ENCODE measurements around the gene ITIH3. TPM values are rescaled to one million over a fixed set of nuclear protein-coding genes. Genes with fewer than 3 reads are reported as not detected.

The ITIH3 gene
- polyA plus RNA-seq, 2 donors, result 0.88 to 1.1 TPM

DNA sequence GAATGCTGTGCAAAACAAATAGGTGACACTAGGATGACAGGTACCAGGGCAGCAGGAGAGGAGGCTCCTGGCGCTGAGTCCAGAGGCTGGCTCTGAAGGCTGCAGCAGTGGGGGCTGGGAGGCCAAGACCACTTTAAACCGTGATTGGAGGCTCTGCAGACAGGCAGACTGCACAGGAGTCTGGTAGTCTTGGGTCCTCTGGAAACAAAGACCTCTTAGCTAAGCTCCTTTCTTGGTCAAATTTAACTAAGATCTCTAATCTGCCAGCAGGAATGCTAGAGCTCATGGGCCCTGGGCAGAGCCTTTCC is 44.6 kb downstream of the ITIH3 start:
- Histone ChIP-seq H3K4me1 (ENCODE audit: control insufficient read depth in 2 of 2, insufficient read depth in 2 of 2, low read length in 1 of 2) (peaks cover 2 to 7% of the 10 kb centered on the region in 2 donors), H3K4me3 (ENCODE audit: low read depth in 1 of 2, low read length in 2 of 2) (no peak overlapping the region), H3K9me3 (ENCODE audit: control insufficient read depth in 2 of 2, insufficient read depth in 1 of 2, low read depth in 1 of 2, low read length in 1 of 2) (no peaks in the 10 kb centered on the region), H3K27me3 (ENCODE audit: control insufficient read depth in 1 of 2, insufficient read depth in 2 of 2, low read length in 2 of 2) (no peaks in the 10 kb centered on the region), H3K27ac (ENCODE audit: low read depth in 2 of 2, low read length in 1 of 2) (no peak overlapping the region), H3K36me3 (ENCODE audit: control insufficient read depth in 2 of 2, insufficient read depth in 2 of 2, low read length in 1 of 2) (peaks cover 9 to 19% of the 10 kb centered on the region in 2 donors)
- 82 to 88% methylated on average over 2 of the region's 2 CpGs for WGBS, 2 donors

DNA sequence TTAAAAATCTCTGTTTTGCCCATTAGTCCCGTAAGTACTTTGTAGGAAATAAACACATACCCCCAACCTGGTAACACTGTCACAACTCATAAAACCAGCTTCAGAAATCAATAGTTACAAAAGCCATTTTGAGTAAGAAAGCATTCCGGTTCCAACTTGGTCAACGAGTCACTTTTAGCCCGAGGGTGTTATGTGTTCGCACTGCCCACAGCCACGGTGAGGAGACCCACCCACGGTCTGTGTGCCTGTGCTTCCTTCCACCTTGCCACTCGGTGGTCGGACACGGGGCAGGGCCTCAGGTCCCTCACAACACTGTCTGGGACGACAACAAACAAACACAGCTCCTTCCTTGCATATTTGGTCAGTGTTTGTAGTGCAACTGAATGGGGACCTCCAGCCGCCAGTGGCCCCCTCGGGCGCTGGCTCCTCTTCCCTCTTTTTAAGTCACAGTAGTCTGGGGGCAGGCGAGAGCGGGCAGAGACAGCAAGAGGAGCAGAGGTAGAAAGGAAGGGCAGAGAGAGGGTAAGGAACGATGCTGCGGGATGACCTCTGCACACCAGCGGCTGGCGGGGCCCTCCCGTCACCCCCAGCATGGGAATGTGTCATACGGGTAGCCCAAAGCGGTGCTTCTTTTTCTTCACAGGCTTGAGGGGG is 45.4 kb downstream of the ITIH3 start:
- H3K4me3 ChIP-seq (ENCODE audit: low read depth in 1 of 2, low read length in 2 of 2), result no peak overlapping the region
- H3K4me1 ChIP-seq (ENCODE audit: control insufficient read depth in 2 of 2, insufficient read depth in 2 of 2, low read length in 1 of 2), result peaks cover 2 to 7% of the 10 kb centered on the region in 2 donors
- H3K27ac ChIP-seq (ENCODE audit: low read depth in 2 of 2, low read length in 1 of 2), result no peak overlapping the region
- H3K9me3 ChIP-seq (ENCODE audit: control insufficient read depth in 2 of 2, insufficient read depth in 1 of 2, low read depth in 1 of 2, low read length in 1 of 2), result no peaks in the 10 kb centered on the region
- H3K27me3 ChIP-seq (ENCODE audit: control insufficient read depth in 1 of 2, insufficient read depth in 2 of 2, low read length in 2 of 2), result no peaks in the 10 kb centered on the region
- peaks cover 9 to 19% of the 10 kb centered on the region in 2 donors for H3K36me3 ChIP-seq (ENCODE audit: control insufficient read depth in 2 of 2, insufficient read depth in 2 of 2, low read length in 1 of 2)
- 86 to 88% methylated on average over 19 to 23 of the region's 23 CpGs for WGBS, 2 donors

DNA sequence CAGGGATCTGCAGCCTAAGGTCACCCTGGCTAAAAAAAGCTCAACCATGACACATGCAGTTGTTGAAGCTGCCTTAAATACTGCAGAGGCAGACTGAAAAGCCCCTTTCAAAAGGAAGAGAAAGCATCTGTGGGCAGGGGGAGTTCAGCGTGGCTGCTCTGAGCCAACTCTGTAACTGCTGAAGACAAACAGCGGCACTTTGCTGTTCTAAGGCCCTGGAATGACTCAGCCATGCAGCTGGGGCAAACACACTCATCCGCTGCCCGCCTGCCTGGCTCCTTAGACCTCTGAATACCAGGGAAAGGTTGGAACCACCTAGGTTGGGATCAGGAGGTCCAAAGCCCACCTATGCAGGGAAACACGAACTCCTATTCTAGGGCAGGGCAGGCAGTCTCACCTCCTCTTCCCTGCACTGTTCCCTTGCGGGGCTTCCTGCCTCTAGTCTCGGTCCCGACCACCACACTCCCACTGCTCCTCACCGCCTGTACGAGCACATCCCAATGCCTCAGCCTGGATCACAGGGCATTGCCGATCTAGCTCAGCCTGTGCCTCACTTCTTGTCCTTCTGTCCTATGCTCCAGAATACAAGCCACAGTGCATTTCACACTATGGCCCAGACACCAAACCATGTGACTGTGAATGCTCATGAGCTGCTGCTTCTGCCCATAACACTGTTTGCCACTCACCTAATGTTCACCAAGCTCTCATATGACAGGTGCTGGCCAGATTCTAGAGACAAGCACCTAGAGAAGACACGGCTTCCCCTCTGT is 46.8 kb downstream of the ITIH3 start:
- no peaks in the 10 kb centered on the region for H3K27me3 ChIP-seq (ENCODE audit: control insufficient read depth in 1 of 2, insufficient read depth in 2 of 2, low read length in 2 of 2)
- WGBS, 2 donors, result 92 to 96% methylated on average over 12 of the region's 12 CpGs
- peaks cover 2 to 4% of the 10 kb centered on the region in 2 donors for H3K4me1 ChIP-seq (ENCODE audit: control insufficient read depth in 2 of 2, insufficient read depth in 2 of 2, low read length in 1 of 2)
- H3K9me3 ChIP-seq (ENCODE audit: control insufficient read depth in 2 of 2, insufficient read depth in 1 of 2, low read depth in 1 of 2, low read length in 1 of 2), result no peaks in the 10 kb centered on the region
- H3K4me3 ChIP-seq (ENCODE audit: low read depth in 1 of 2, low read length in 2 of 2), result no peak overlapping the region
- H3K27ac ChIP-seq (ENCODE audit: low read depth in 2 of 2, low read length in 1 of 2), result no peak overlapping the region
- H3K36me3 ChIP-seq (ENCODE audit: control insufficient read depth in 2 of 2, insufficient read depth in 2 of 2, low read length in 1 of 2), result peaks cover 6 to 17% of the 10 kb centered on the region in 2 donors

DNA sequence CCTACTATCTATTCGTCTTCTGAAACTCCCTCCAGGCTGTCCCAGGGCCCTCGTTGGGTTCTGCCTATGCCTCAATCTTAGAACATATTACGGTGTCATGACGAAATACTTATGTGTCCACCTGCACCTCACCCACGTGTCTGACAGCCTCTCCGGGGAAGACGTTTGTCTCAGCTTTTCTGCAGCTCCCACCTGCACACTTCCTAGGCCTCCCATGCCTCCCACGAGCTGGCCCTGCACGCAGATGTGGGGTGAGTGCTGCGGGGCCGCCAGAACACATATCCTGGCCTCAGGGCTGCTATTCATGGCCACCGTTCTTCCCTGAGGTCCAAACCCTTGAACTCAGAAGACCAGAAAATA is 47.4 kb downstream of the ITIH3 start:
- peaks cover 6 to 17% of the 10 kb centered on the region in 2 donors for H3K36me3 ChIP-seq (ENCODE audit: control insufficient read depth in 2 of 2, insufficient read depth in 2 of 2, low read length in 1 of 2)
- H3K9me3 ChIP-seq (ENCODE audit: control insufficient read depth in 2 of 2, insufficient read depth in 1 of 2, low read depth in 1 of 2, low read length in 1 of 2), result no peaks in the 10 kb centered on the region
- WGBS, 2 donors, result 78 to 82% methylated on average over 12 of the region's 12 CpGs
- no peak overlapping the region for H3K4me3 ChIP-seq (ENCODE audit: low read depth in 1 of 2, low read length in 2 of 2)
- H3K27me3 ChIP-seq (ENCODE audit: control insufficient read depth in 1 of 2, insufficient read depth in 2 of 2, low read length in 2 of 2), result no peaks in the 10 kb centered on the region
- no peak overlapping the region for H3K27ac ChIP-seq (ENCODE audit: low read depth in 2 of 2, low read length in 1 of 2)
- H3K4me1 ChIP-seq (ENCODE audit: control insufficient read depth in 2 of 2, insufficient read depth in 2 of 2, low read length in 1 of 2), result peaks cover 2 to 4% of the 10 kb centered on the region in 2 donors

DNA sequence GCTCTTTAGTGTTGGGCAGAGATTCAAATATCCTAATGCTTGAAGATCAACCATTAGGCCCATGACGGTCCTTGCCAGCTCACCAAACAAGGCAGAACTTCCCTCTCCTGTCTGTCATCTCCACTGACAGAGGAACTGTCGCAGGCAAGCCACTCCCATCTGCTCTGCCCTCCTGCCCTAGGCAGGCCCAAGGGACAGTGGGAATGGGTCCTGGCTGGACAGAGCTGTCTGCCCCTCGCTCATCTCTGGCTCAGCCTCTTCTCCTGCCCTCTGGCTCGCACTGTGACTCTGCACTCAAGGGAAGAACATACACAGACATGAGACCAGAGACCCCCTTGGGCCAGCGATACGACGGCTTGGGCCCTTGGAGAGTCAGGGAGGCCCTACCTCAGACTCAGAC is 47.8 kb downstream of the ITIH3 start:
- 67 to 69% methylated on average over 7 of the region's 7 CpGs for WGBS, 2 donors
- H3K9me3 ChIP-seq (ENCODE audit: control insufficient read depth in 2 of 2, insufficient read depth in 1 of 2, low read depth in 1 of 2, low read length in 1 of 2), result no peaks in the 10 kb centered on the region
- peaks cover 2 to 4% of the 10 kb centered on the region in 2 donors for H3K4me1 ChIP-seq (ENCODE audit: control insufficient read depth in 2 of 2, insufficient read depth in 2 of 2, low read length in 1 of 2)
- H3K27me3 ChIP-seq (ENCODE audit: control insufficient read depth in 1 of 2, insufficient read depth in 2 of 2, low read length in 2 of 2), result no peaks in the 10 kb centered on the region
- H3K27ac ChIP-seq (ENCODE audit: low read depth in 2 of 2, low read length in 1 of 2), result no peak overlapping the region
- H3K36me3 ChIP-seq (ENCODE audit: control insufficient read depth in 2 of 2, insufficient read depth in 2 of 2, low read length in 1 of 2), result peaks cover 6 to 17% of the 10 kb centered on the region in 2 donors
- no peak overlapping the region for H3K4me3 ChIP-seq (ENCODE audit: low read depth in 1 of 2, low read length in 2 of 2)

DNA sequence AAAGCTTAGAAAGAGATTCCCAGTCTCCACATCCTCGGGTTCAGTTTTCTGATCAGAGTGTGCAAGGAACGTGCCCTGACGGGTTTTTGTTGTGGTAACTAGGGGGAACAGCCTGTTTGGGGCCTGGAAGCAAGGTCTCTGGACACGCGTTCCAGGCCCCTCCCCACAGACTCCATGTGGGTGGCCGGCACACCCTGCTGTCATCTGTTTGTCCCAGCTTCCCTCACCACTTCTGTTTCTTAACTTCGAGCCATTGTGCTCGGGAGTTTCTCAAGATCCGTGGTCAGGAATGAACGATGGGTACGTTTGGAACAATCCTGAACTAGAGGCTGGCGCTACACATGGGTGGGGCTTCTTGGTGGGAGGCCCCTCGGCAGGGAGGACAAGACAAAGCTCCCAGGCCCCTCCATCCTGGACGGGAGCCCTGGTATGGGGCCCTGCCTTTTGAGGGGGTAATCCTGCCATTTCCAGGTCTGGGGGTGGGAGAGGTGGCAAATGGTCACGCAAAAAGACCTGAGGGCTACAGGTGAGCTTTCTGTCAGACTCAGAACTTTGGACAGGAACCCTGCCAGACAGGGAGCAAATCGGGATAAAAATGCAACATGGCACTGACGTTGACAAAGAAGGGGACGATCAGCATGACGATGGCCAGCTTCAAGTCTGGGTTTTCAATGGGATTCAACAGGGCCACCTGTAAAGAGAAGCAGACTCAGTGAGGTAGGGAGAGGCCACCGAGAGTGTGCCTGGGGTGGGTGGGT is 48.7 kb downstream of the ITIH3 start:
- Histone ChIP-seq H3K27ac (ENCODE audit: low read depth in 2 of 2, low read length in 1 of 2) (peak overlapping the region; percentile 12 to 60), H3K27me3 (ENCODE audit: control insufficient read depth in 1 of 2, insufficient read depth in 2 of 2, low read length in 2 of 2) (no peaks in the 10 kb centered on the region), H3K4me1 (ENCODE audit: control insufficient read depth in 2 of 2, insufficient read depth in 2 of 2, low read length in 1 of 2) (peaks cover 2 to 4% of the 10 kb centered on the region in 2 donors), H3K9me3 (ENCODE audit: control insufficient read depth in 2 of 2, insufficient read depth in 1 of 2, low read depth in 1 of 2, low read length in 1 of 2) (no peaks in the 10 kb centered on the region), H3K36me3 (ENCODE audit: control insufficient read depth in 2 of 2, insufficient read depth in 2 of 2, low read length in 1 of 2) (peaks cover 6 to 21% of the 10 kb centered on the region in 2 donors), H3K4me3 (ENCODE audit: low read depth in 1 of 2, low read length in 2 of 2) (no peak overlapping the region)
- 53 to 71% methylated on average over 20 of the region's 20 CpGs for WGBS, 2 donors

DNA sequence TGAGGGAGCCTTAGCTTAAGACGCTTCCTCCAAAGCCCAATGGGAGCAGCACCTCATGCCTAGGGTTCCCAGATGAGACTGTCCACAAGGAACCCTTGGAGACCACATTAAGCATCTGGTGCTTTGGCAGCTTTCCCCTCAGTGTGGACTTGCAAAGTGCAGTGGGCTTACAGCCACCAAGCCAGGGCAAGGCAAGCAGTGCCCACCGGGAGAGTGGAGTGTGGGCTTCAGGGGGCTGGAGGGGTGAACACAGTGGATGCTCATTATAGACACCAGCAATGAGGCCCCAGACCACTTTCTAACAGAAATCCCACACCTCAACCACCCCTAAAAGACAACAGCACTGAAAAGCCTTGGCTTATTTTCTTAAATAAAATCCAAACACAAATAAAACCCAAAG is 49.3 kb downstream of the ITIH3 start:
- peaks cover 6 to 22% of the 10 kb centered on the region in 2 donors for H3K36me3 ChIP-seq (ENCODE audit: control insufficient read depth in 2 of 2, insufficient read depth in 2 of 2, low read length in 1 of 2)
- no peaks in the 10 kb centered on the region for H3K27me3 ChIP-seq (ENCODE audit: control insufficient read depth in 1 of 2, insufficient read depth in 2 of 2, low read length in 2 of 2)
- peak overlapping the region; percentile 5 to 60 for H3K27ac ChIP-seq (ENCODE audit: low read depth in 2 of 2, low read length in 1 of 2)
- H3K4me3 ChIP-seq (ENCODE audit: low read depth in 1 of 2, low read length in 2 of 2), result no peak overlapping the region
- no peaks in the 10 kb centered on the region for H3K9me3 ChIP-seq (ENCODE audit: control insufficient read depth in 2 of 2, insufficient read depth in 1 of 2, low read depth in 1 of 2, low read length in 1 of 2)
- H3K4me1 ChIP-seq (ENCODE audit: control insufficient read depth in 2 of 2, insufficient read depth in 2 of 2, low read length in 1 of 2), result peaks cover 0 to 4% of the 10 kb centered on the region in 2 donors
- WGBS, 2 donors, result 85 to 94% methylated on average over 2 of the region's 2 CpGs

DNA sequence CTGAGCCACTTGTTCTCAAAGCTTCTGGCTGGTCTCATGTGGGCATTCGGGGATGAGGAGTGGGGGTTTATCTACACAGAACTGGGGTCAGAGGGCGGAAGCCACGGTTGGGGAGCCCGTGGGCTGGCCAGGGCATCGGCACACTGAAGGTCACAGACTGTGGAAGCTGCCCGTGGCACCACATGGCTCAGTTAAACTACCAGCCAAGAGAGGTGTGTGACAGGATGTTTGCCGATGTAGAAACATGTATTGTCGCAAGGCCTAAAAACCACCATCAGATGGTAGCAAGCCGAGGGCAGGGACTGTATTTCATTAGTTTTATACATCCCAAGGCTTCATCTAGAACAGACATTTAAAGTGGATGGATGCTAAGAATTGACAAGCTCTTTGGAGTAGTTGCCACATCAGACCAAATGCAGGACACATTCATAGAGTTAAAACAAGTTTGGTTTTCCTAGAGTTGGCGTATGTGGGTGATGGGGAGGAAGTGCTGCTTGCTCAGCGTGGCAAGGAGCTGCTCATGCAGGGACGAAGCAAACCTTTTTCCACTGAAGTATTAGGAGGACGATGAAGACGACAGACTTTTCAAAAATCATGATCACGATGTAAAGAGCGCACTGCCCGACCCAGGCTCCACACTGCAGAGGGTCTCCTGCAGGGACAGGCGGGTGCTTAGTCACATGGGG is 49.8 kb downstream of the ITIH3 start:
- Histone ChIP-seq H3K4me3 (ENCODE audit: low read depth in 1 of 2, low read length in 2 of 2) (no peak overlapping the region), H3K27me3 (ENCODE audit: control insufficient read depth in 1 of 2, insufficient read depth in 2 of 2, low read length in 2 of 2) (no peaks in the 10 kb centered on the region), H3K9me3 (ENCODE audit: control insufficient read depth in 2 of 2, insufficient read depth in 1 of 2, low read depth in 1 of 2, low read length in 1 of 2) (no peaks in the 10 kb centered on the region), H3K27ac (ENCODE audit: low read depth in 2 of 2, low read length in 1 of 2) (peak overlapping the region; percentile 25 to 61), H3K4me1 (ENCODE audit: control insufficient read depth in 2 of 2, insufficient read depth in 2 of 2, low read length in 1 of 2) (peaks cover 3 to 4% of the 10 kb centered on the region in 2 donors), H3K36me3 (ENCODE audit: control insufficient read depth in 2 of 2, insufficient read depth in 2 of 2, low read length in 1 of 2) (peaks cover 12 to 25% of the 10 kb centered on the region in 2 donors)
- 81 to 84% methylated on average over 18 of the region's 18 CpGs for WGBS, 2 donors

DNA sequence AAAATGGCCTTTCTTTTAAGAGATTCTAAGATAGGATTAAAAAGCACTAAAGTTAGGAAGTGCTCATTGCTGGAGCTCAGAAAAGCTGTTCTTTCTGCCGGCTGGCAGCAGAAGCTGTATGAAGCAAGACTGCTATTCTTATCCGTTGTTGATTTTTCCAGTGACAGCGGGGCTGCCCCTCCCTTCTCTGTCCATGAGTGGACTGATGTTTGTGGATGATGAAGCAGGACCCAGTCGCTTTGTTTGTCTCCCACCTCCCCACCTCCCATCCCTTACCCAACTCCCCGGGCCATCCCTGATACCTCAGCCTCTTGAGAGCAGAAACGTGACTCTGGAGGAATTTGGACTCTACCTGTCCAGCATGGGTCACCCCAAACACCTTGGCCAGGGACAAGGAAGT is 50.6 kb downstream of the ITIH3 start:
- Histone ChIP-seq H3K9me3 (ENCODE audit: control insufficient read depth in 2 of 2, insufficient read depth in 1 of 2, low read depth in 1 of 2, low read length in 1 of 2) (no peaks in the 10 kb centered on the region), H3K27ac (ENCODE audit: low read depth in 2 of 2, low read length in 1 of 2) (peak overlapping the region; percentile 64 to 80), H3K4me3 (ENCODE audit: low read depth in 1 of 2, low read length in 2 of 2) (no peak overlapping the region), H3K27me3 (ENCODE audit: control insufficient read depth in 1 of 2, insufficient read depth in 2 of 2, low read length in 2 of 2) (no peaks in the 10 kb centered on the region), H3K4me1 (ENCODE audit: control insufficient read depth in 2 of 2, insufficient read depth in 2 of 2, low read length in 1 of 2) (peaks cover 3 to 4% of the 10 kb centered on the region in 2 donors), H3K36me3 (ENCODE audit: control insufficient read depth in 2 of 2, insufficient read depth in 2 of 2, low read length in 1 of 2) (peaks cover 12 to 27% of the 10 kb centered on the region in 2 donors)
- 45 to 48% methylated on average over 6 of the region's 6 CpGs for WGBS, 2 donors

All from esophagus (tissue), 2 donors.